Measurements from ENCODE around the gene HACD2. TPM values are rescaled to one million over a fixed set of nuclear protein-coding genes. Genes with fewer than 3 reads are reported as not detected.

The HACD2 gene
- total RNA-seq, 1 experiment from 2014 or later, result 27.4 TPM

DNA sequence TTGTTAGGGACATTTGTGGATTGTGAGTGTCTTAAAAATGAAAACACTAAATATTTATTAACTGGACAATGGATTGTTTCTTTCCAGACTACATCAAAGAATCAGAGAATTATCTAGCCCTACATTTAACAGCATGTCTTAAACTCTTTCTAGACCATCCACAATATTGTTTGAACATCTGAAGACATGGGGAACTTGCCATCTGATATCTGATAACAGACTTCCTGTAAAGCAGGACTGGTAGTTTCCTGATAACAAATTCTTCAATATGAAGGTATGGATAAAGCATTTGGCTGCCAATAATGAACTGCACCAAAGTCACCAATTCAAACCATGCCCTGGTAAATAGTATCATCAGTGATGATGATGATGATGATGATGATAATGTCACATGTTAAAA, 26.2 kb upstream of the HACD2 start:
- Histone ChIP-seq H3K4me2 (ENCODE audit: insufficient read depth, insufficient read length, low read length) (no peak overlapping the region), H3K79me1 (ENCODE audit: insufficient read depth, low read depth, low read length, poor library complexity, severe bottlenecking) (no peaks in the 10 kb centered on the region), H3K18ac (ENCODE audit: insufficient read length, low read depth, low read length) (no peak overlapping the region), H3K27ac (ENCODE audit: insufficient read length, low read depth, low read length) (no peak overlapping the region), H3K23ac (ENCODE audit: insufficient read length, low read depth, low read length) (no peak overlapping the region), H3K79me2 (ENCODE audit: insufficient read depth, low read length) (no peaks in the 10 kb centered on the region), H3K14ac (ENCODE audit: insufficient read depth, low read length) (no peak overlapping the region), H2AK5ac (ENCODE audit: insufficient read length, low read length) (no peak overlapping the region), H2BK12ac (ENCODE audit: insufficient read length, low read depth, low read length) (no peak overlapping the region), H3K9me3 (ENCODE audit: control insufficient read depth, low read depth, low read length) (no peaks in the 10 kb centered on the region), H2AFZ (ENCODE audit: low read length) (no peak overlapping the region), H2BK120ac (ENCODE audit: low read depth, low read length, poor library complexity, severe bottlenecking) (no peak overlapping the region), H3T11ph (ENCODE audit: low read length) (no peak overlapping the region), H3K27me3 (ENCODE audit: insufficient read depth, low read length) (no peaks in the 10 kb centered on the region), H3K4ac (ENCODE audit: low read depth, low read length) (no peak overlapping the region), H3K23me2 (ENCODE audit: insufficient read length, low read depth, low read length, poor library complexity, severe bottlenecking) (no peaks in the 10 kb centered on the region), H2BK5ac (ENCODE audit: insufficient read length, low read length) (no peak overlapping the region), H2BK20ac (ENCODE audit: low read depth, low read length, poor library complexity, severe bottlenecking) (no peak overlapping the region), H4K8ac (replicated peaks; ENCODE audit: insufficient read length, low read depth, low read length) (no peak overlapping the region), H3K9ac (ENCODE audit: extremely low read depth, insufficient read length, low read length) (no peak overlapping the region), H3K4me1 (ENCODE audit: insufficient read depth, low read length) (no peaks in the 10 kb centered on the region), H4K91ac (ENCODE audit: insufficient read length, low read depth, low read length) (no peak overlapping the region), H3K56ac (ENCODE audit: insufficient read length, low read depth, low read length) (no peak overlapping the region), H2BK15ac (ENCODE audit: low read depth, low read length) (no peak overlapping the region), H4K20me1 (ENCODE audit: control insufficient read depth, insufficient read depth, insufficient read length) (no peaks in the 10 kb centered on the region), H4K5ac (ENCODE audit: insufficient read length, low read depth, low read length) (no peak overlapping the region)
- no peak for DNase-seq
- H3K27me3 Mint-ChIP-seq (ENCODE audit: low read depth), result no peaks in the 10 kb centered on the region
- H3K4me1 Mint-ChIP-seq, result peaks cover 1 to 2% of the 10 kb centered on the region in 2 experiments; a peak in 3 of 4 replicates
- no peak overlapping the region for H3K4me3 Mint-ChIP-seq
- H3K9me3 Mint-ChIP-seq, result no peaks in the 10 kb centered on the region
- peaks cover 0 to 4% (median 1%) of the 10 kb centered on the region in 3 experiments; a peak in 4 of 7 replicates for H3K36me3 Mint-ChIP-seq (ENCODE audit: insufficient read depth in 1 of 3, low read depth in 3 of 3)
- H3K27ac Mint-ChIP-seq, result no peak overlapping the region
- TF ChIP-seq, protein P1, sequence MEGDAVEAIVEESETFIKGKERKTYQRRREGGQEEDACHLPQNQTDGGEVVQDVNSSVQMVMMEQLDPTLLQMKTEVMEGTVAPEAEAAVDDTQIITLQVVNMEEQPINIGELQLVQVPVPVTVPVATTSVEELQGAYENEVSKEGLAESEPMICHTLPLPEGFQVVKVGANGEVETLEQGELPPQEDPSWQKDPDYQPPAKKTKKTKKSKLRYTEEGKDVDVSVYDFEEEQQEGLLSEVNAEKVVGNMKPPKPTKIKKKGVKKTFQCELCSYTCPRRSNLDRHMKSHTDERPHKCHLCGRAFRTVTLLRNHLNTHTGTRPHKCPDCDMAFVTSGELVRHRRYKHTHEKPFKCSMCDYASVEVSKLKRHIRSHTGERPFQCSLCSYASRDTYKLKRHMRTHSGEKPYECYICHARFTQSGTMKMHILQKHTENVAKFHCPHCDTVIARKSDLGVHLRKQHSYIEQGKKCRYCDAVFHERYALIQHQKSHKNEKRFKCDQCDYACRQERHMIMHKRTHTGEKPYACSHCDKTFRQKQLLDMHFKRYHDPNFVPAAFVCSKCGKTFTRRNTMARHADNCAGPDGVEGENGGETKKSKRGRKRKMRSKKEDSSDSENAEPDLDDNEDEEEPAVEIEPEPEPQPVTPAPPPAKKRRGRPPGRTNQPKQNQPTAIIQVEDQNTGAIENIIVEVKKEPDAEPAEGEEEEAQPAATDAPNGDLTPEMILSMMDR (conservative IDR thresholded peaks at IDR 0.05), result no peak

All from H9 (cell line).